Loucy (cell line): ENCODE data around the gene GALNT10.

Source experiments
- H2AFZ ChIP-seq: fragments of 200-600 bp; sonication (generic); 2 replicates; pipeline ENCODE4 v1.6.0; 2016; ENCODE audit warnings: antibody characterized with exemption, mild to moderate bottlenecking, low read length, moderate library complexity
- H3F3A ChIP-seq: fragments of 200-600 bp; 2 replicates; pipeline ENCODE4 v1.6.0; 2016; ENCODE audit warnings: antibody characterized with exemption, low read depth, mild to moderate bottlenecking
- H3K27me3 ChIP-seq: fragments of 200-600 bp; sonication (generic); 2 replicates; pipeline ENCODE4 v1.6.1; 2014; ENCODE audit warnings: low read length, mild to moderate bottlenecking; ENCODE audit not compliant: insufficient read depth, poor library complexity, severe bottlenecking
- H3K36me3 ChIP-seq: fragments of 200-600 bp; sonication (generic); 2 replicates; pipeline ENCODE4 v1.6.1; 2016; ENCODE audit warnings: low read length; ENCODE audit not compliant: insufficient read depth
- H3K4me1 ChIP-seq: fragments of 200-600 bp; sonication (generic); 2 replicates; pipeline ENCODE4 v1.5.1; 2014; ENCODE audit warnings: low read length, mild to moderate bottlenecking; ENCODE audit not compliant: insufficient read depth, poor library complexity, severe bottlenecking
- H3K4me2 ChIP-seq: fragments of 200-600 bp; sonication (generic); 2 replicates; pipeline ENCODE4 v1.6.0; 2014; ENCODE audit warnings: antibody characterized with exemption, low read length, low read depth, mild to moderate bottlenecking; ENCODE audit not compliant: poor library complexity, severe bottlenecking
- H3K4me3 ChIP-seq: fragments of 200-600 bp; sonication (generic); 2 replicates; pipeline ENCODE4 v1.5.1; 2014; ENCODE audit warnings: low read length, mild to moderate bottlenecking, mixed read lengths; ENCODE audit not compliant: poor library complexity, severe bottlenecking
- H3K79me2 ChIP-seq: fragments of 200-600 bp; sonication (generic); 2 replicates; pipeline ENCODE4 v1.6.1; 2014; ENCODE audit warnings: low read length; ENCODE audit not compliant: insufficient read depth
- H3K9ac ChIP-seq: fragments of 200-600 bp; sonication (generic); 2 replicates; pipeline ENCODE4 v1.6.0; 2014; ENCODE audit warnings: mild to moderate bottlenecking, low read depth, low read length, moderate library complexity; ENCODE audit not compliant: poor library complexity, severe bottlenecking
- H3K9me2 ChIP-seq: fragments of 200-600 bp; sonication (generic); replicated peaks from 2 replicates; pipeline ENCODE4 v1.6.1; 2016; ENCODE audit warnings: low read depth, low read length, mixed read lengths
- H3K9me3 ChIP-seq: fragments of 200-600 bp; sonication (generic); 2 replicates; pipeline ENCODE4 v1.6.1; 2014; ENCODE audit warnings: mild to moderate bottlenecking, antibody characterized with exemption, low read length, low read depth; ENCODE audit not compliant: insufficient read depth
- H4K20me1 ChIP-seq: fragments of 200-600 bp; sonication (generic); 2 replicates; pipeline ENCODE4 v1.6.0; 2014; ENCODE audit warnings: antibody characterized with exemption, low read length, mild to moderate bottlenecking; ENCODE audit not compliant: insufficient read depth, poor library complexity, severe bottlenecking
- EZH2phosphoT487 ChIP-seq: fragments of 200-600 bp; IDR thresholded peaks from 2 replicates; pipeline ENCODE4 v1.6.1; 2018; ENCODE audit warnings: antibody characterized with exemption, mild to moderate bottlenecking, moderate library complexity, borderline replicate concordance
- TF ChIP-seq, protein P1 (sequence below): fragments of 200-600 bp; sonication (generic); conservative IDR thresholded peaks from 2 replicates; pipeline ENCODE4 v1.5.1; 2014; ENCODE audit warnings: mild to moderate bottlenecking, antibody characterized with exemption, low read length

The GALNT10 gene

DNA sequence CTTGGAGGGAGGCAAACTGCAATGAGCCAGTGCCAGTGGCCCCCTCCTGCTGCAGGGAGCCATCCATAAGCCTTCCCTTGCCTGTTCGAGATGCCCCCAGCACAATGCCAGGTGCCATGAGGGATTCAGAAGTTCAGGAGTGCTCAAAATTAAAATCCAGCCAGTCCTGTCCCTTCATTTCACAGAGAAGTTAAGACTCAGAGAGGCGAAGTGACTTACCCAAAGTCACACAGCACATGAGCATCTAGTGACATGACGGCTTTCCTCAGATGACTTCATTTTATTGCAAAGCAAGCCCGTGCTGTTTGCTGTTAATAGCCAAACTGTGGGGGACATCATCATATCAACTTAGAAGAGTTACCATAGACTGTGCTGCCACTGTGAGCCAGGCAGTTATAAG, 185.9 kb downstream of the GALNT10 start:
- Histone ChIP-seq H3K9ac (no peak overlapping the region), H2AFZ (no peak overlapping the region), H3K9me2 (no peaks in the 10 kb centered on the region), H3K4me1 (no peaks in the 10 kb centered on the region), H3K9me3 (no peaks in the 10 kb centered on the region), H3K79me2 (no peaks in the 10 kb centered on the region), H3K27me3 (no peaks in the 10 kb centered on the region), H3K4me3 (no peak overlapping the region), H3K36me3 (peaks cover 11% of the 10 kb centered on the region; the same call in 1 of the 2 replicates), H3K4me2 (no peak overlapping the region), H4K20me1 (no peaks in the 10 kb centered on the region), H3F3A (no peaks in the 10 kb centered on the region)
- TF ChIP-seq EZH2phosphoT487 = no peak
- TF ChIP-seq, protein P1, sequence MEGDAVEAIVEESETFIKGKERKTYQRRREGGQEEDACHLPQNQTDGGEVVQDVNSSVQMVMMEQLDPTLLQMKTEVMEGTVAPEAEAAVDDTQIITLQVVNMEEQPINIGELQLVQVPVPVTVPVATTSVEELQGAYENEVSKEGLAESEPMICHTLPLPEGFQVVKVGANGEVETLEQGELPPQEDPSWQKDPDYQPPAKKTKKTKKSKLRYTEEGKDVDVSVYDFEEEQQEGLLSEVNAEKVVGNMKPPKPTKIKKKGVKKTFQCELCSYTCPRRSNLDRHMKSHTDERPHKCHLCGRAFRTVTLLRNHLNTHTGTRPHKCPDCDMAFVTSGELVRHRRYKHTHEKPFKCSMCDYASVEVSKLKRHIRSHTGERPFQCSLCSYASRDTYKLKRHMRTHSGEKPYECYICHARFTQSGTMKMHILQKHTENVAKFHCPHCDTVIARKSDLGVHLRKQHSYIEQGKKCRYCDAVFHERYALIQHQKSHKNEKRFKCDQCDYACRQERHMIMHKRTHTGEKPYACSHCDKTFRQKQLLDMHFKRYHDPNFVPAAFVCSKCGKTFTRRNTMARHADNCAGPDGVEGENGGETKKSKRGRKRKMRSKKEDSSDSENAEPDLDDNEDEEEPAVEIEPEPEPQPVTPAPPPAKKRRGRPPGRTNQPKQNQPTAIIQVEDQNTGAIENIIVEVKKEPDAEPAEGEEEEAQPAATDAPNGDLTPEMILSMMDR = no peak

DNA sequence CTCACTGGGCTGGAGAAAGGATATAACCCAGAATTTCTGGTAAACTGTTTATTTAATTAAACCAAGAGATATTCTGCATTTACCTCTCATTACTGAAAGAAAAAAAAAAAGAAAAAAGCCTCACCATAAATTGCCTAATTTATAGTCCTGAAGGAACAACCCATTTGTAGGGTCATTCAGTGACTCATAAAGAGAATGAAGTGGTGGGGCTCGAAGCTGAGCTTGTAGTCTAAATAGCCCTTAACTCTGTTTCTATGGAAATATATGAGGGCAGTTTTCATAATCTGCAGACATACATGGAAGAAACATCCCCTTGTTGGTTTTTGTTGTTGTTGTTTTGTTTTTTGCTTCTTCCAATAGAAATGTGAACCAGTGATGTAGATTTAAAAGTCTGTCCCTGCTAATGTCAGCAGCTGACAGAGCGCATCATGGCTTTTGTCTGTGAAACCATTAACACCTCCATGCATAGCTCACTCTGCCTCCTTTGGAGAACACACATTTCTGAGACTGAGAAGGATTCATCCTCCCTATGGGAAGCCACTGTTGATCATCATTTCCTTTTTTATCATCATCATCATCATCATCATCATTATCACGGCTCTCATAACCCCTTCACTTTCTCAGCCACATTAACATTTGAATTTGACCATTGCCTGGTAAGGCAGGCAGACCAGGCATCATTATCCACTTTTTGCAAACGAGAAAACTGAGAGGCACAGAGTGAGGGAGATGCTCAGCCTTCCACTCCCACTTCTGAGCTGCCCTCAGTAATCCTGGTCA, 187.4 kb downstream of the GALNT10 start:
- no peaks in the 10 kb centered on the region for H3F3A ChIP-seq
- H3K36me3 ChIP-seq = peaks cover 11% of the 10 kb centered on the region; the same call in 1 of the 2 replicates
- no peak overlapping the region for H3K4me3 ChIP-seq
- H3K9me3 ChIP-seq = no peaks in the 10 kb centered on the region
- no peaks in the 10 kb centered on the region for H4K20me1 ChIP-seq
- TF ChIP-seq, protein P1 = no peak
- no peak for TF ChIP-seq EZH2phosphoT487
- no peak overlapping the region for H2AFZ ChIP-seq
- H3K27me3 ChIP-seq = no peaks in the 10 kb centered on the region
- no peaks in the 10 kb centered on the region for H3K79me2 ChIP-seq
- no peak overlapping the region for H3K4me2 ChIP-seq
- no peaks in the 10 kb centered on the region for H3K9me2 ChIP-seq
- no peaks in the 10 kb centered on the region for H3K4me1 ChIP-seq
- no peak overlapping the region for H3K9ac ChIP-seq

DNA sequence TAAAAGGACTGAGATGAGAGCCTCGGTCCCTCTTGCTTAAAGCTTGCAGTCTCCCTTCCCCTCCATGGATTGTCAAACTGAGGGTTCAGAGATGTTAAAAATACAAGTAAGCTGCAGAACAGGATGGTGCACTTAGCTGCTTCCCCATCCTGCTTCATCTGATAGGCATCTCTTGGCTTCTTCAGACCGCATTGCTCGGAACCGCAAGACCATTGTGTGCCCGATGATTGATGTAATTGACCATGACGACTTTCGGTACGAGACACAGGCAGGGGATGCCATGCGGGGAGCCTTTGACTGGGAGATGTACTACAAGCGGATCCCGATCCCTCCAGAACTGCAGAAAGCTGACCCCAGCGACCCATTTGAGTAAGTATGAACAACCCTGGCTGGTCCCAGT, 189.7 kb downstream of the GALNT10 start:
- Histone ChIP-seq H3K4me1 (no peaks in the 10 kb centered on the region), H3K4me2 (no peak overlapping the region), H3K27me3 (no peaks in the 10 kb centered on the region), H4K20me1 (no peaks in the 10 kb centered on the region), H3K9me3 (no peaks in the 10 kb centered on the region), H3F3A (no peaks in the 10 kb centered on the region), H3K9ac (no peak overlapping the region), H3K4me3 (no peak overlapping the region), H3K9me2 (no peaks in the 10 kb centered on the region), H3K36me3 (peaks cover 11% of the 10 kb centered on the region; the same call in 1 of the 2 replicates), H2AFZ (no peak overlapping the region), H3K79me2 (no peaks in the 10 kb centered on the region)
- TF ChIP-seq, protein P1 = no peak
- no peak for TF ChIP-seq EZH2phosphoT487
